ENCODE results near the gene DGKK.

The DGKK gene, protein sequence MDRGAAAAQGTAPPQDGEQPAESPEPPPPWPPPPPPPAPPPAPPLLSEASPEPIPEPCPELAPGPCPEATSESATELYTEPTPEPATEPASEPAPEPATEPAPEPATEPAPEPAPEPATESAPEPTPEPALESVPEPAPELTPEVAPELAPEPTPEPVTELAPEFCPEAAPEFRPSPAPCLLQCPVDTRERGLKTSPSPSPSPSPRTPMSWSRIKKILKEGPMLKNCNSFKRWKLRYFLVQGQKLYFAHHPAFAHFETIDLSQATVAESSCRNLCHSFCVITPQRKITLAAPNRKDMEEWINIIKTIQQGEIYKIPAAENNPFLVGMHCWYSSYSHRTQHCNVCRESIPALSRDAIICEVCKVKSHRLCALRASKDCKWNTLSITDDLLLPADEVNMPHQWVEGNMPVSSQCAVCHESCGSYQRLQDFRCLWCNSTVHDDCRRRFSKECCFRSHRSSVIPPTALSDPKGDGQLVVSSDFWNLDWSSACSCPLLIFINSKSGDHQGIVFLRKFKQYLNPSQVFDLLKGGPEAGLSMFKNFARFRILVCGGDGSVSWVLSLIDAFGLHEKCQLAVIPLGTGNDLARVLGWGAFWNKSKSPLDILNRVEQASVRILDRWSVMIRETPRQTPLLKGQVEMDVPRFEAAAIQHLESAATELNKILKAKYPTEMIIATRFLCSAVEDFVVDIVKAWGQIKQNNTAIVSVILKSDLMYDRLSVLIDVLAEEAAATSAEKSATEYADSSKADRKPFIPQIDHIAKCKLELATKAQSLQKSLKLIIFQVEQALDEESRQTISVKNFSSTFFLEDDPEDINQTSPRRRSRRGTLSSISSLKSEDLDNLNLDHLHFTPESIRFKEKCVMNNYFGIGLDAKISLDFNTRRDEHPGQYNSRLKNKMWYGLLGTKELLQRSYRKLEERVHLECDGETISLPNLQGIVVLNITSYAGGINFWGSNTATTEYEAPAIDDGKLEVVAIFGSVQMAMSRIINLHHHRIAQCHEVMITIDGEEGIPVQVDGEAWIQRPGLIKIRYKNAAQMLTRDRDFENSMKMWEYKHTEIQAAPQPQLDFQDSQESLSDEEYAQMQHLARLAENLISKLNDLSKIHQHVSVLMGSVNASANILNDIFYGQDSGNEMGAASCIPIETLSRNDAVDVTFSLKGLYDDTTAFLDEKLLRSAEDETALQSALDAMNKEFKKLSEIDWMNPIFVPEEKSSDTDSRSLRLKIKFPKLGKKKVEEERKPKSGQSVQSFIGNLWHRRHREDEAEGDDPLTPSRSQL

DNA sequence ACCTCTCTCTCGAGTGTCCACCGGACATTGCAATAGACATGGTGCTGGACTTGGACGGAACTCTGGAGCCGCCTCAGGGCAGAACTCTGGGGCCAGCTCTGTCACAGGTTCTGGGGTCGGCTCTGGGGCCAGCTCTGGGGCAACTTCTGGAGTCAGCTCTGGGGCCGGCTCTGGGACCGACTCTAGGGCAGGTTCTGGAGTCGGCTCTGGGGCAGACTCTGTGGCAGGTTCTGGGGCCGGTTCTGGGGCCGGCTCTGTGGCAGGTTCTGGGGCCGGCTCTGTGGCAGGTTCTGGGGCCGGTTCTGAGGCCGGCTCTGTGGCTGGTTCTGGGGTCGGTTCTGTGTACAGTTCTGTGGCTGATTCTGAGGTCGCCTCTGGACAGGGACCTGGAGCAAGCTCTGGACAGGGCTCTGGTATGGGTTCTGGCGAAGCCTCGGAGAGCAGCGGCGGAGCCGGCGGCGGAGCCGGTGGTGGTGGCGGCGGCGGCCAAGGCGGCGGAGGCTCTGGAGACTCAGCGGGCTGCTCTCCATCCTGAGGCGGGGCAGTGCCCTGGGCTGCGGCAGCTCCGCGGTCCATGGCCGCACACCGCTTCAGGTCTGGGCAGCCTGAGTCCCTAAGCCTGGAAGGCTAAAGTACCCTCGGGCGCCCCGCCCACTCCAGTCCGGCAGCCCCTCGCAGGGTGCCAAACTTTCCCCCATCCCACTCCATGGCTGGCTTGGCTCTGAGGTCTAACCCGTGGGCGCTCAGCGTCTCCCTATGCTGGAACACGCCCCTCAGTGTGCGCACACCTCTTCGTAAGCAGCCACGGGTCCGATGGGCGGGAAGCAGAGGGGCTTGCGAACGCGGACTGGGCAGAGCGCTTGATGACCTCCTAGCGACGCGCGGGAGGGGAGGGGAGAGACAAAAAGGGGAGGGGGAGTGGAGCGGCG lies at the start of gene DGKK:
TSS of gene DGKK (minus strand) at position 723 of the 929 bp plus-strand sequence. CDS start at position 576, 147 bp downstream.
- no peak for DNase-seq (ENCODE audit: low read depth)

DNA sequence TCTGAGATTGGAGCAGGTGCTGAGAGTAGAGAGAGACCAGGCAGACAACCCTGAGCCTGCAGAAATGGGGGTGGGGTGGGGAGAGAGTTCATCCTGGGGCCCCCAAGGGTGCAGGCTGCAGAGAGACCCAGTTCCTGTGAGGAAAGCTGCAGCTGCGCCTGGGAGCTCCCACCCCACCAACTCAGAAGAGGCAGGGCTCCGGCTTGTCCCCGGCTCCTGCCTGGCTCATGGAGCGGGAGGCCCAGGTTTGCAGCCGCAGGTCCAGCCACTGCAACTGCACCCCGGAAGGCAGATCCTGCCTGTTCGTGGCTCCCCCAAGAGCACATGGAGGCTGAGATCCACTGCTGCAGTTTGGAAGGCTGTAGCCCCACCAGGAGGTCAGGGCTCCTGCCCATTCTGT lies 44.2 kb upstream of the DGKK start:
- DNase-seq (ENCODE audit: low read depth): no peak

DNA sequence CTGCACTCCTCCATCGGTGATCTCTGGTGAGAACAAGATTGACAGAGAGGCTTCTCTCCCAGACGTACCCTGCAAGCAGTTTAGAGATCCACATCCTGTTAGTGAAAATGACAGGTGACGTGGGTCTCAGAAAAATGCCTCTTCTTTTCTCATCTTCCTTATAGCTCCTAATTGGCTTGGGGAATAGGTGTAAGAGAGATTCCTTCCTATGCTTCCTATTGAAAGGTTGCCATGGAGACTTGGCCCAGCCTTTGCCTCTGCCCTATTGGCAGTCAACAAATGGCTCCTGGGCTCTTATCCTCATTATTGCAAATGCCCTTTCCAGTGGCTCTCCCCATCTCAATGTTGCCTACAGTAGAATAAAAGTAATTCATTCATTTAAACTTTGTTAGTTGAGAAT lies 26.5 kb upstream of the DGKK start:
- DNase-seq (ENCODE audit: low read depth): no peak

DNA sequence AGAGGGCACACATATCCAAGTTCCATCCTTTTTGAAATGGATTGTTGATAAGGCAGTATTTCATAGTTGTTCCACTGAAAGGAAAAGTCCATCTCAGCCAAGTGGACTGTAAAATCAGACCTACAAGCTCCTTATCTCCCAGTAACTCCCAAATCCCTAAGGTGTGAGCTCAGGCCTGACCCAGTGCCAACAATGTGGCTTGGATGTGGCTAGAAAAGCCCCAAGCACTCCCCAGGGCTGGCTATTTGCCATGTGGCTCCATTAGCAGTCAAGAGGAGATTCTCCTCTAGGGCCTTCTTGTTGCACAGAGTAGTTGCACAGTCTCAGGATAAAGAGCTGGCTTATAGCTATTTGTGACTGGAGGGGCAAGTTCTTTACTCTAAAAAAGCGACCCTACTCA lies 25.0 kb upstream of the DGKK start:
- DNase-seq (ENCODE audit: low read depth): no peak

DNA sequence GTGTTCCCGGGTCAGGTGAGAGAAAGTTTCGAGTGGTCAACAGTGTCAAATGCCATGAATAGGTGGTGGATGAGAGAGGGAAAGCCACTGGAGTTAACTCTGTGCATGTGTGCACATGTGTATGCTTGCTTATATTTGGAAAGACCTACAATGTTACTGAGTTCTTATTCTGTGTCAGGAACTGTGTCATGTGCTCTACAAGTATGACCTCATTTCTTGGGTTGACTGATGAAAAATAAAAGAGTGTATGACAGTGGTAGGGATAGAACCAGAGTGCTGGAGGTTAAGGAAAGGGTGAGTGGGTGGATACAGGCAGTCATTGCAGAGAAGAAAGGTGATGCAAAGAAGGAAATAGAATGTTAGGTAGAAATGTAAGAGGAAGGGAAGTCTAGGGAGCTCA lies 22.1 kb upstream of the DGKK start:
- no peak for DNase-seq (ENCODE audit: low read depth)

DNA sequence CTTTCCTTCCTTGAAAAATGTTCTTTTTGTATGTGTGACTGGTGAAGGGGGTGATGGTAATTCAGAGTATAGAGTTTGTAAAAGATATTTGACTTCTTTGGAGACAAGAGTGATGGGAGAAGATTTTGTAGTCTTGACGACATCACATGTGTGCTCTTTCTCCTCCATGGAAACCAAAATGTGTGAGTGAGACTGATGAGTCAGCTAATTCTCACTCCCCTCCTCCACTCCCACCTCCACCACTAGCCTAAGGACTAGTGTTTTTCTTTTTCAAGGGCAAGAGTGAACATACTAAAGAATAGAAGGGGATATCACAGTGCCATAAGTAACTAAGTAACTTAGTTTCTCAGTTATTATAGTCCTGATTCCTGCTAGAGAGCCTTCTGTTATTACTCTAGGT lies 14.0 kb upstream of the DGKK start:
- no peak for DNase-seq (ENCODE audit: low read depth)

DNA sequence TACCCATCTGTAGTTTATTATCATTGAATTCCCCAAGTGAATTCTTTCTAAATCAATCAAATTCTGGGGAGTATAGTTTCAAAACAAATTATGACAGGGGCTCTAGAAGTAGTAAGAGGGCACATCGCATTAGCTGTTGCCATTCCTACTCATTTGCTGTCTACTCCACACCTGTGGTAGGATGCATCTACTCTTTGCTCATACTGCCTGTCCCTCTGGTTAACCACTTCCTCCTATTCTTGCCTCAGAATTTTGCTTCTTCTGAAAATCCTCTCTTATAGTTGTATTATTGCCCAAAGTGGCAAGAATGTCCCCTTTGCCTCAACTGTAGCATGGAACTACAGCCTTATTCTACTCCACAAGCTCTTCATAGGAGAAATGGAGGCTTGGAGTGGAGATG lies 12.7 kb upstream of the DGKK start:
- DNase-seq (ENCODE audit: low read depth): no peak

DNA sequence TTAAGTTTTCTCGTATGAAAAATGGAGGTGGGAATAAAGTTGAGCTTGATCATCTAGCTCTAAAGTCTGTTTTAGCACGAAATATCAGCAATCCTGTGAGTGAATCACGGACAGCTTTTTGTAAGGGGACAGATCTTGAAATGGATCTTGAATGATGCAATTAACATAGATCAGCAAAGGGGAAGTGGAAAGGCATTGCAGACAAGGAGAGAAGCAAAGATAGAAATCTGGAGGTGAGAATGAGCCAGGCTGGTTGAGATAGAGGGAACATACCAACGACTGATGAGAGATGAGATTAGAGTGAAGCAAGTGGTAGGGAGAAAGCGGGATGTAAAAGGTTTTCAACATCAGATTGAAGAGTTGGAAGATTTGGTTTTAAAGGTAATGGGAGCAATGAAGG lies 4.6 kb upstream of the DGKK start:
- no peak for DNase-seq (ENCODE audit: low read depth)

DNA sequence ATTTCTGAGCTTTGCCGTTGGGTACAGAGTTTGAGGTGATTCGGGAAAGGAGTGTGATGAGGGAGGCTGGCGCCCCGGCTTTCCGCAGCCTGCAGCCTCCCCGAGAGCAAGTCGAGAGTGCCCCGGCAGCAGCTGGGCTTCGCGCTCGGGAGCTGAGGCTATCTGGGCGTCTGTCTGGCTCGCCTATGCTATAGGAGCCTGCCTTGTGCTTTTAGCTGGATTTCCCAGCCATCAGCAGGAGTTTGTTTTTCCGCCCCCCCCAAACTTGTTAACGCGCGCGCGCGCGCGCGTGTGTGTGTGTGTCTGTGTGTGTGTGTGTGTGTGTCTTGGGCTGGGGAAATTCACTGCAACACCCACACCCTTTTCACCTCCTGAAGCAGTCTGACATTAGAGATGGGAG lies 765 bp upstream of the DGKK start:
- no peak for DNase-seq (ENCODE audit: low read depth)

DNA sequence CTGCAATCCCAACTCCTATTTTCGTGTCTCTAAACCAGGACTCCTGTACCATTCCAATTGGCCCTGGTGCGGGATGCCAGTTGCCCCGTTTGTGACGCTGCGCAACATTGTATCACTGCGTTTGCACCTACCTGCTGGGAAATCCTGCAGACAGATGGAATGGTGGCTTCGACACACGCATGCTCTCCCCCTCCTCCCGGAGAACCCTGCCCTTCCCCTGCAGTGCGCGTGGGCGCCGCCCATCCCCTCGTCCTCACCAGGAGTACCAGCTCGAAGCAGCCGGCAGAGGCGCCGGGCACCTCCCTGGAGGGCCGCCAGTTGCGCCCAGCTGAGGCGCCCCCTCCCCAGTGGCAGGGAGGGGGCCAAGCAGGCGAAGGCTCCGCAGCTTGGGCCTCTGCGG lies 1.4 kb downstream of the DGKK start:
- no peak for DNase-seq (ENCODE audit: low read depth)

DNA sequence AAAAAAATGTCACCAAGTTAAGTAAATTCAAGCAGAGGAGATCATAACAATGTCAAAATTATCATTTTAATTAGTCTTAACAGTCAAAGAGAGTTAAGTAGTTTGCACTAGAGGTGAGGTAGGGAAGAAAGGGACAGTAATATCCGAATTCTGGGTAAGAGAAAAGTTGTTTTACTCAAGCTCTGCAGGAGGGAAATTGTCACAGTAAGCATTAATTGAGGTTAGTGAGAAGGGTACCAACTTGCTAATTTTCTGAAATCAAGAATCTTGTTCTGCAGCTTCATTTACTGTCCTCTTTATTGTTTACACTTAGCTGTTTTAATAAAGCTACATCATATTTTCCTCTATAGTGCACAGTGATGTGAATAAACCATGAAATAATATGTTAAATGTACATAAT lies 11.0 kb downstream of the DGKK start:
- DNase-seq (ENCODE audit: low read depth): no peak

DNA sequence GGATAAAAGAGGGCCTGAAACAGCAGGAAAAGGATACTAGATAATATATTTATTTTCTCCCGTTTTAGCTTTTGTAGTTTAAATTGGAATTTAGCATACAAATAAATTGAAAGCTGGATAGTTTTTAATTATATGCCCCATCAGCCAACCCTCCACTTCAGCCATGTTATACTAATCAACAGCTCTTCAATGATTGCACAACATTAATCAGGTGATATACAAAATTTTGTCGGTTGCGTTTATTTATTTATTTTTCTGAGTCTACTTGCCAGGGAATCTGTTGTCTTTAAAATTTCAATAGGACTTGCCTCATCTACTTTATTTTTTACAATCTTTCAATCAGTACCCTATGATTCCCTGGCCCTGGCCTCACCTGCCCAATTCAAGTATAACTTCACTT lies 12.1 kb downstream of the DGKK start:
- no peak for DNase-seq (ENCODE audit: low read depth)

DNA sequence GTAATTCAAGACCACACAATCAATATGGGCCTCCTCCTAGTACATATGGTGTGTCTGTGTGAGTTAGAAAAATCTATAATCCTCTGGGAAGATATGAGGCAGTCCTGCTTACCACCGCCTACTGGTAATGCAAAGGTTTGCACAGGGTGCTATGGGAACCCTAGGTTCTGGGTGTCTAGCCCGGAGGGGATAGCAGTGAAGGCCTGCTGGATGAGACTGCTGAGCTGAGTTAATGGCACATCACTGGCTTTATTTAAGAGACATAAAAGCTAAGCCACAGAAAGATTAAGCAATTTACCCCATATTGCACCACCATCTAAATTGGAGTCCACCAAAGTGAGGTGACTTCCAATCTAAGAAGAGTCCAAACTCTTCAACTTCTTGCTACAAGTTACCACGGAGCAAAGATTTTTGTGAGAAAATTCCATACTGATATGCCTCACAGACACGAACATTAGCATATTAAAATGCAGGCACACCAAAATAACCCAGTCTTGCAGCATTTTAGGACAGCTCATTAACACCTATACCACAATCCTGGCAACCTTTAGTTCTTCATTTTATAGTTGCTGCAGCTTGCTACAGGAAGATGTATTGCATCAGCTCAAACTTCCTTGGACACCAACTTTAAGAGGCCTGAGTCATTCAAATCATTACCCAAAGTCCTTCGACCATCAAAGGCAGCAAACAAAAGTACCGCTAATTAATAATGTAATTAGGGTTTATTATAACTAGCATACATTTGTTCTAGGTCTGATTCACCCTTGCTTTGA lies 13.7 kb downstream of the DGKK start:
- no peak for DNase-seq (ENCODE audit: low read depth)

DNA sequence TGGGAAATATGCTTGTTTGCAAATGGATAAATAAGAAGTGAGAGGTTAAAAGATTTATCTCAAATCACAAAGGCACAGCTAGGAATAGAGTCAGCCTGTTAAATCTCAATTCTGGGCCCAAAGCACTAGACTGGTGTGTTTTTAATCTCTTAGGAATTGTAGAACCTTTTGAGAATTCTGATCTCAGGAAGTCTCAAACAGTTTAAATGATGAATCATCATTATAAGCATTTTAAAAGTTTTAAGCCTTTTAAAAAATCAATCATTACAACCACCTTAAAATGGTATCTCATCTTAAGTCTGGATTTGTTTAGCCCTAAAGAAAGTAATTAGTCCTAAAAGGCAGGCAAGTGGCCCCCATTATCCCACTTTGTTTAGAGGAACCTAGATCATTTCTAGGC lies 17.8 kb downstream of the DGKK start:
- DNase-seq (ENCODE audit: low read depth): no peak

DNA sequence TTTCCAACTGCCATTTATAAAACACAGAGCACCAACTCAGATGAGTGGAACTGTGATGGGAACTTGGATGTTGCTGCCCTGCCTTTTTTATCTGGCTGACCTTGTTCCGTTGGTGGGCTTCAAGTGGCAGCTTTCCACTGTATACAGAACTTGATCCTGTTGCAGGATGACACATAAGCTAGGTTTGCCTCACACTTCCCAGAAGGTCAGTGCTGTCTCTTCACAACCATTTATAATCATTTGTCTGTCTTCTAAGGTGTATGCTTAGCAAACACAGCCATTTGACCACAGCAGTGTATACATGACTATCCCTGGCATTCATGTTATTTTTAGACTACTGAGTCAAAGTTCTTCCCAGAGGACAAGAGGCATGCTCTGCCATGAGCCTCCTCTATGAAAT lies 20.3 kb downstream of the DGKK start:
- no peak for DNase-seq (ENCODE audit: low read depth)

DNA sequence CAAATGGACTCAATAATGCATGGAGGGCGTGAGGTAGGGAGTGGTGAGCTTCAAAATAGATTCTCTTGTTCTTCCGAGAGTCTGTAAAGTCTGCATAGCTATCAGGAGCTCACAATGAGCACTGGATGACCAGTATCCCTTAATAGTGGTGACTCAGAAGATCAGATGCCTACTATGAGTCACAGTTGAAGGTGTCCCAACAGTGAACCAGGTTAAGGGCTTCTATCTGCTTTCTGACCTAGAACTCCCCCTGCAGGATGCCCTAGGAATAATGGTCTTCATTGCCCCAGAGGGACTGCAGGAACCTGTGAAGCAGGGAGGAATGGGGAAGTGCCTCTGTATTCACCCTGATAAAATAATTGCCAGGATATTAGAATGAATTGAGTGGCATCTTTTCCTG lies 22.1 kb downstream of the DGKK start:
- DNase-seq (ENCODE audit: low read depth): no peak

DNA sequence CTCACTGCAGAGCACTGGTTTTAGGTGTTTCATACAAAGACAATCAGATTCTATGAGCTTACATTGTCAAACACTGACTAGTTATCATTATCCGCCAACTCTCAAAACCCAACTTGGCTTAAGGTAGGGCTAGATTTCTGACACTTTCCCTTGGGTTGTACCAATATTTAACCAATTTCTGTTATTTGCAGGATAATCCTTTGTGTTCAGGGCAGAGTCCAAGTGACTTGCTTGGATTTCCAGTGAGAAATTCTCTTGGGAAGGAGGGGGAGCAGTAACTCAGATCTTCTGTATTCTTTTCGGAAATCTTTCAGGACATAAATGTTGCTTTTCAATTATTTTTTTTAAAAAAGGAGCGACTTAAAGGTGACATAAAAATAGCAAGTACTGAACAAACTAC lies 23.1 kb downstream of the DGKK start:
- no peak for DNase-seq (ENCODE audit: low read depth)

DNA sequence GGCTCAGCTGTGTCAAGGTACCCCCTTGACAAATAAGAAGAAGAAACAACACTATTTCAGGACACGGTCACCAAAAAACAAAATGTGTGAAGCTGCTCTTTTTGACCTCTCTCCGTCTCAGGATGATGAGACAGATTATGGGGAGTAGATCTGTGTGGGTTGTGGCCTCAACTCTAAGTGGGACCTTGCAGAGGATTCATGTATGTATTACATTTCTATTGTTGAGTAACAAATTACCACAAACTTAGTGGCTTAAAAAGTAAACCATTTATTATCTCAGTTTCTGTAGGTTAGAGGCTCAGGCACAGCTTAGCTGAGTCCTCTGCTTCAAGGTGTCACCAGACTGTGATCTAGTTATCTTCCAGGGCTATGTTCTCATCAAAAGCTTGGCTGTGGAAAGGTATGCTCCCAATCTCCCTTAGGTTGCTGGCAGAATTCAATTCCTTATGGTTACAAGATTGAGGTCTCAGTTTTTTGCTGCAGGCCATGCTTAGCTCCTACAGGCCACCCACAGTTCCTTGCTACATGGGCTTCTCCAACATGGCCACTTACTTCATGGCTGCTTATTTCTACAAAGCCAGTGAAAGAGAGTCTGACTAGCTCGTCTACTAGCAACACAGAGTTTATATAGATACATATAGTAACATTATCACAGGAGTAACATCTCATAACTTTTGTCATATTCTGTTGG lies 28.1 kb downstream of the DGKK start:
- no peak for DNase-seq (ENCODE audit: low read depth)

DNA sequence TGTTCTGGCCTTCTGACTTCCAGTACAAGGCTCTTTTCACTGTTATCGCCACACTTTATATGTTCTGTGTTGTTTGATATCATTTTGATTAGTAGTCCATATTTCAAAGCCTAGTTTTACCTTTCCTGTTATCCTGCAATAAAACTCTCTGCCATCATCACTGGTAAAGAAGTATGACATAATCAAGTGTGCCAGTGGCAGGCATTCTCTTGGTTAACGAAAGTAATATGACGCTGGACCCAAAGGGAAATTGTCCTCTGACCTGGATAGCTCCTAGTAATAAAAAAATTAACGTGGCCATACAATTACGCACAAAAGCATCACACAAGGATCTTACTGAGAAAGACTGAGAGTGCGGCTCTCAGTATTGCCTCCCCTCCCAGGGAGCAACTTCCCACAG lies 33.8 kb downstream of the DGKK start:
- DNase-seq (ENCODE audit: low read depth): no peak

DNA sequence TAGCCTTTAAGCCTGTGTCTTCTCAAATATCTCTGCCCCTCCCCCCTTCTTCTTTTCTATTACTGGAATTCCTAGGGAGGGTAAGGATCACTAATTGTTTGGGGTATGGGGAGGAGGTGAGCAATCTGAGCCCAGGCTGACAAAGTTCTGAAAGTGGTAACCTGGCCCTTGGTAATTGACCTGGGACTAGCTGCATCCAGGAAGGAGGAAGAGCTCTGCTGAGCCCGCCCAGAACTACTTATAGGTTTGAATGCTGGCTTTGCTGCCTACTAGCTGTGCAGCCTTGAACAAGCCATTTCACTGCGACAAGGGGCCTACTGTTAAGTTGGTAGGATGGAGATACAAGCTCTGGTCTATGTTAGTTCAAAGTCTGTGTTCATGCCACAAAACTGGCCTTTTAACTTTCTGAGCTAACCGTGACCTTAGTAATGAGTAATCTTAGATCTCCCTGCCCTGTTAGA lies 37.8 kb downstream of the DGKK start:
- no peak for DNase-seq (ENCODE audit: low read depth)

All from activated T-helper 1 cell treated with Interleukin-2 at 50 U/mL for 16 hours (primary cell).